Fibroblast of villous mesenchyme (primary cell): ENCODE results near the gene SLC30A3. TPM values are rescaled to one million over a fixed set of nuclear protein-coding genes. Genes with fewer than 3 reads are reported as not detected.
"Not testable (repeated sequence)": the region's sequence is repeated elsewhere in the genome, so short reads cannot be mapped to it uniquely, and the experiment has no call there.

ENCODE experiments used
- DNase-seq: peaks from one replicate; pipeline ENCODE4 v3.0.0-alpha.2; 2010; ENCODE audit warnings: low read depth
- H3K4me3 ChIP-seq: 2 replicates; pipeline ENCODE4 v1.5.1; 2011; ENCODE audit warnings: low read depth, mild to moderate bottlenecking, low read length
- CTCF ChIP-seq: IDR thresholded peaks from 2 replicates; pipeline ENCODE4 v1.5.1; 2012; ENCODE audit warnings: low read depth, mild to moderate bottlenecking, low read length; ENCODE audit not compliant: insufficient read depth
- total RNA-seq: library from RNA; depleted of rRNA; stranded (reverse); fragments of >200 nt; gene quantifications from 2 replicates; pipeline ENCODE4 v1.2.3, GENCODE V29; 2012

The SLC30A3 gene
- total RNA-seq, 1 donor, result not detected

- H3K4me3 ChIP-seq, result no peak within 1 kb of the TSS
- TF ChIP-seq CTCF, result no peak
- no peak for DNase-seq
Measured at GRCh38 chr2:27275211-27276150, 12.6 kb upstream of the SLC30A3 start, which contains the start of gene DNAJC5G. TSS of gene DNAJC5G (plus strand) at chr2:27275433. CDS start at chr2:27276729, 1,296 bp downstream.

GRCh38 chr2:27272537-27273522, 10.0 kb upstream of the SLC30A3 start:
- not testable (repeated sequence) for H3K4me3 ChIP-seq, DNase-seq

- no peak for TF ChIP-seq CTCF
- no peak overlapping the region for H3K4me3 ChIP-seq
- no peak for DNase-seq
Measured at GRCh38 chr2:27271631-27272340, 8.9 kb upstream of the SLC30A3 start.

- DNase-seq, result no peak
- H3K4me3 ChIP-seq, result no peak overlapping the region
- TF ChIP-seq CTCF, result no peak
Measured at GRCh38 chr2:27270670-27271069, 7.8 kb upstream of the SLC30A3 start.

- DNase-seq, result no peak
- H3K4me3 ChIP-seq, result no peak overlapping the region
- TF ChIP-seq CTCF, result no peak
Measured at GRCh38 chr2:27270131-27270530, 7.3 kb upstream of the SLC30A3 start.

GRCh38 chr2:27268296-27268695, 5.4 kb upstream of the SLC30A3 start:
- not testable (repeated sequence) for DNase-seq, H3K4me3 ChIP-seq

GRCh38 chr2:27265536-27265870, 2.7 kb upstream of the SLC30A3 start:
- TF ChIP-seq CTCF, result no peak
- no peak for DNase-seq
- no peak overlapping the region for H3K4me3 ChIP-seq
